SK-N-SH treated with all-trans-retinoic acid at 6 μM for 48 hours (cell line): ENCODE results near the gene N4BP3.

Experiments used
- OSR1 ChIP-seq: fragments of 250-450 bp; sonication (Bioruptor Pico); IDR thresholded peaks from 2 replicates; pipeline ENCODE4 v1.8.0; 2022; ENCODE audit warnings: moderate library complexity, mild to moderate bottlenecking, inconsistent platforms
- PPARA ChIP-seq: fragments of 250-450 bp; sonication (Bioruptor Pico); IDR thresholded peaks from 2 replicates; pipeline ENCODE4 v1.5.0; 2020; ENCODE audit warnings: mild to moderate bottlenecking, borderline replicate concordance
- TCF4 ChIP-seq: fragments of 250-450 bp; sonication (Bioruptor Pico); IDR thresholded peaks from 2 replicates; pipeline ENCODE4 v1.8.0; 2021; ENCODE audit warnings: mild to moderate bottlenecking, moderate library complexity, borderline replicate concordance
- ZFP30 ChIP-seq: fragments of 450-650 bp; formaldehyde crosslinking; IDR thresholded peaks from 2 replicates; pipeline ENCODE4 v1.5.0; 2022; ENCODE audit warnings: mild to moderate bottlenecking, moderate library complexity

DNA sequence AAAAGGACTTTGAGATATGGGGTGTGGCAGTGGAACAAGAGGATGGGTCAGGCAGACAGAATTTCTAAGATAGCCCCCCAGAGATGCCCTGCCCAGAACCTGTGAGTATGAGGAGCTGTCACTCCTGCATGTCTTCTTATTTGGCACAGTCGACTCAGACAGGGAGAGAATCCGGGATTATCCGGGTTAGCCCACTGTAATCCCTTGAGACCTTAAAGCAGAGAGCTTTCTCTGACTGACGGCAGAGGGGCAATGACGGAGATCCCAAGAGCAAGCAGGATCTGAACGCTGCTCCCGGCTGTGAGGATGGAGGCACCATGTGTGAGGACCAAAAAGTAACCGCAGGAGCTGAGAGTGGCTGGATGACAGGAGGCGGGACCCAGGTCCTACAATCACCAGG, 49.1 kb downstream of the N4BP3 start:
- no peak for TF ChIP-seq OSR1 (CRISPR knock-in tag)
- no peak for TF ChIP-seq TCF4 (CRISPR knock-in tag)
- no peak for TF ChIP-seq ZFP30 (CRISPR knock-in tag)
- TF ChIP-seq PPARA (CRISPR knock-in tag), result no peak
